HCT116 (cell line): Measurements from ENCODE around the gene TUBA4B. TPM values are rescaled to one million over a fixed set of nuclear protein-coding genes. Genes with fewer than 3 reads are reported as not detected.

Experiments
- ATAC-seq: fragments of 200-7000 bp; cut with Tn5 transposase; 2 replicates; pipeline ENCODE4 v1.9.1; 2020; ENCODE audit warnings: mild to moderate bottlenecking, moderate library complexity
- BruUV-seq: library from RNA; stranded (reverse); fragments of 400-500 nt; replicated peaks from 2 replicates; lab custom pipeline; 2021; lab: Mats Ljungman, UMichigan
- CTCF ChIA-PET: fragments of 300-600 bp; sonication (Branson Sonifier 250); formaldehyde crosslinking; loops from one replicate; lab custom pipeline; 2021; ENCODE audit warnings: antibody characterized with exemption; lab: Charles Lee
- POLR2A ChIA-PET: fragments of 300-600, 350-600 bp; sonication (Branson Sonifier 250); formaldehyde crosslinking; loops from one replicate; lab custom pipeline; 2021; ENCODE audit warnings: antibody characterized with exemption; lab: Charles Lee
- RAD21 ChIA-PET, 2 experiments: fragments of 300-600 bp; sonication (Branson Sonifier 250); formaldehyde crosslinking; loops; one replicate each; lab custom pipeline; 2023; ENCODE audit warnings: low total read pairs in 2 of 2; ENCODE audit not compliant: uncharacterized antibody in 2 of 2, unreplicated experiment in 2 of 2, low non-redundant PET in 1 of 2; lab: Charles Lee
- DNase-seq: peaks from one replicate; pipeline ENCODE4 v3.0.0-alpha.2; 2010; ENCODE audit warnings: low read depth, low spot score
- H2AFZ ChIP-seq: fragments of 200-600 bp; shearing (Covaris generic), sonication (generic); 2 replicates; pipeline ENCODE4 v1.6.1; 2017; ENCODE audit warnings: low read depth, mixed run types, mixed read lengths, antibody characterized with exemption, low read length; ENCODE audit not compliant: poor library complexity, severe bottlenecking
- H3K27ac ChIP-seq: 2 replicates; pipeline ENCODE4 v1.5.1; 2012; ENCODE audit warnings: low read depth, low read length
- H3K27me3 ChIP-seq: fragments of 200-600 bp; sonication (generic); 2 replicates; pipeline ENCODE4 v1.6.1; 2016; ENCODE audit warnings: mixed run types, low read length, mixed read lengths; ENCODE audit not compliant: insufficient read depth
- H3K36me3 ChIP-seq, 2 experiments: fragments of 200-500 bp in 1 of 2; fragments of 200-600 bp in 1 of 2; sonication (Bioruptor generic) in 1 of 2; sonication (generic) in 1 of 2; 2 replicates each; pipeline versions ENCODE4 v1.5.1 to v1.6.1; 2014 to 2016; ENCODE audit warnings: low read length in 2 of 2, inconsistent platforms in 1 of 2, mixed read lengths in 1 of 2, mixed run types in 1 of 2; ENCODE audit not compliant: insufficient read depth in 2 of 2, control insufficient read depth in 1 of 2
- H3K4me1 ChIP-seq, 2 experiments: fragments of 200-600 bp in 1 of 2; sonication (generic) in 1 of 2; 2 replicates each; pipeline versions ENCODE4 v1.5.1 to v1.6.1; 2012 to 2017; ENCODE audit warnings: low read length in 2 of 2, inconsistent platforms in 1 of 2, mild to moderate bottlenecking in 1 of 2, mixed read lengths in 1 of 2, mixed run types in 1 of 2, moderate library complexity in 1 of 2; ENCODE audit not compliant: insufficient read depth in 2 of 2, control insufficient read depth in 1 of 2
- H3K4me2 ChIP-seq: fragments of 200-600 bp; sonication (generic); 2 replicates; pipeline ENCODE4 v1.6.1; 2017; ENCODE audit warnings: mixed run types, low read length, mixed read lengths
- H3K4me3 ChIP-seq, 2 experiments: fragments of 200-600 bp in 1 of 2; sonication (generic) in 1 of 2; replicated peaks in 1 of 2; 2 replicates each; pipeline ENCODE4 v1.5.1; 2011 to 2016; ENCODE audit warnings: low read length in 2 of 2, control low read depth in 1 of 2, low read depth in 1 of 2, mild to moderate bottlenecking in 1 of 2, mixed read lengths in 1 of 2, mixed run types in 1 of 2
- H3K79me2 ChIP-seq: fragments of 200-600 bp; sonication (generic); 2 replicates; pipeline ENCODE4 v1.6.1; 2017; ENCODE audit warnings: mild to moderate bottlenecking, mixed run types, low read length, moderate library complexity, mixed read lengths; ENCODE audit not compliant: insufficient read depth
- H3K9ac ChIP-seq: fragments of 200-600 bp; sonication (generic); 2 replicates; pipeline ENCODE4 v1.6.1; 2016; ENCODE audit warnings: low read length, mixed read lengths
- H3K9me2 ChIP-seq: fragments of 200-600 bp; sonication (generic), shearing (Covaris generic); 2 replicates; pipeline ENCODE4 v1.6.1; 2017; ENCODE audit warnings: mixed run types, mild to moderate bottlenecking, moderate library complexity; ENCODE audit not compliant: insufficient read depth
- H3K9me3 ChIP-seq, 2 experiments: fragments of 200-500 bp in 1 of 2; fragments of 200-600 bp in 1 of 2; sonication (Bioruptor generic) in 1 of 2; sonication (generic) in 1 of 2; 2 replicates each; pipeline ENCODE4 v1.6.1; 2014 to 2017; ENCODE audit warnings: low read length in 2 of 2, mixed read lengths in 2 of 2, inconsistent platforms in 1 of 2, low read depth in 1 of 2, mild to moderate bottlenecking in 1 of 2, mixed run types in 1 of 2, moderate library complexity in 1 of 2; ENCODE audit not compliant: control insufficient read depth in 1 of 2, insufficient read depth in 1 of 2
- H4K20me1 ChIP-seq: fragments of 200-600 bp; sonication (generic), shearing (Covaris generic); 2 replicates; pipeline ENCODE4 v1.6.1; 2017; ENCODE audit warnings: mixed run types, mild to moderate bottlenecking, moderate library complexity; ENCODE audit not compliant: insufficient read depth
- CBX3 ChIP-seq: IDR thresholded peaks from 2 replicates; pipeline ENCODE4 v1.6.1; 2012; ENCODE audit warnings: low read depth
- EGR1 ChIP-seq: IDR thresholded peaks from 2 replicates; pipeline ENCODE4 v1.6.1; 2012; ENCODE audit warnings: low read depth
- EZH2 ChIP-seq: fragments of 200-600 bp; sonication (generic); IDR thresholded peaks from 2 replicates; pipeline ENCODE4 v1.6.1; 2017; ENCODE audit warnings: antibody characterized with exemption, mixed run types
- FOSL1 ChIP-seq: IDR thresholded peaks from 2 replicates; pipeline ENCODE4 v1.6.1; 2012; ENCODE audit warnings: low read depth
- JUND ChIP-seq: IDR thresholded peaks from 2 replicates; pipeline ENCODE4 v1.6.1; 2012
- RAD21 ChIP-seq: IDR thresholded peaks from 2 replicates; pipeline ENCODE4 v1.6.1; 2012; ENCODE audit warnings: low read depth, mild to moderate bottlenecking
- SIN3A ChIP-seq: IDR thresholded peaks from 2 replicates; pipeline ENCODE4 v1.6.1; 2012; ENCODE audit warnings: low read depth
- intact Hi-C: fragments of 100-400 bp; cut with micrococcal nuclease; formaldehyde crosslinking; loops from 2 replicates; pipeline ENCODE4 v1.10.0; 2022
- total RNA-seq: library from RNA; stranded (reverse); gene quantifications from one replicate; pipeline ENCODE4 v1.2.1, GENCODE V29; 2021; ENCODE audit not compliant: unreplicated experiment
- TF ChIP-seq, protein P1 (sequence below): IDR thresholded peaks from 2 replicates; pipeline ENCODE4 v1.6.1; 2012

Gene TUBA4B
- total RNA-seq, 1 experiment from 2014 or later: not detected

- TF ChIP-seq SIN3A: no peak
- no peak for TF ChIP-seq RAD21
- TF ChIP-seq FOSL1: no peak
- no peak for TF ChIP-seq CBX3
- no peak for TF ChIP-seq JUND
Measured at GRCh38 chr2:219296142-219296541, 43.1 kb downstream of the TUBA4B start (continued).

DNA sequence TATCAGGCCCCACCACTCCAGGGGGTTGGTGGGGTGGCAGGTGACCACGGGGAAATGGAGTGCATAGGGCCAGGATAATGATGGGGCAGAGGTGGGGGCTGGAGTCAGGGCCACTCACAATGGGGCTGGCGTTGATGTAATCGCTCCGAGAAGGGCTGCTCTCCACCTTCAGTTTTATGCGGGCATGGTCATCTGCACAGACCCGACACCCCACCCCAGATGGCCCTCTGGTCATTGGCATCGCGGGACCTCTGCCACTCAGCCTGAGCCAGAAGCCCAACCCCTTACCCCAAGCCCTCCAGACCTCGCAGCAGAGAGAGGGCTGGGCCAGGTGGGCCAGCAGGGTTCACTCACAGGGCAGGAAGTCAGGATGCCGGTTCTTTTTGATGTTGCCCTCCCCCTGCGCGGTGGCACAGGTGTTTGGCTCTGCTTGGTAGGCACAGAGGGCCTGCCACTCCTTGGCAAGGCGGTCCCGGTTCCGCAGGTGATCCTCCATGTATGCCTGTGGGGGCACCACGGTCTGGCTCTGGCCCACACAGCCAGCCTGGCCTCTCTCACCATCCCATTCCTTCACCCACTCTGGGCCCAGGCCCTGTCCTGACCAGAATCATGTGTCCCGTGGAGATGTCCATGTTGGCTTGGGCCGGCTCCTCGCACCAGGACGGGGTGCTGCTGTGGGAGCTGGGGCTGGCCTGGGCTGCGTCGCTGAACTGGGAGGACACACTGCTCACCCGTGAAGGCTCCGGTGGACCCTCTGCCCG is 43.8 kb downstream of the TUBA4B start:
- H3K9me3 ChIP-seq: no peaks in the 10 kb centered on the region
- H3K9me2 ChIP-seq: no peaks in the 10 kb centered on the region
- H3K9ac ChIP-seq: no peak overlapping the region
- ChIA-PET CTCF (interaction anchor here (1.8 to 4.5 kb wide), 2 partner anchors 19 to 85 kb away, joined by 3 to 71 read pairs; partner anchors contain the start of gene DNAJB2), RAD21 (no interaction called here), POLR2A (no interaction called here)
- TF ChIP-seq EGR1: no peak
- no peak for TF ChIP-seq EZH2
- TF ChIP-seq, protein P1, sequence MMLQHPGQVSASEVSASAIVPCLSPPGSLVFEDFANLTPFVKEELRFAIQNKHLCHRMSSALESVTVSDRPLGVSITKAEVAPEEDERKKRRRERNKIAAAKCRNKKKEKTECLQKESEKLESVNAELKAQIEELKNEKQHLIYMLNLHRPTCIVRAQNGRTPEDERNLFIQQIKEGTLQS: no peak
- TF ChIP-seq SIN3A: no peak
- H4K20me1 ChIP-seq: no peaks in the 10 kb centered on the region
- no peaks in the 10 kb centered on the region for H3K36me3 ChIP-seq
- H3K79me2 ChIP-seq: no peaks in the 10 kb centered on the region
- H3K27me3 ChIP-seq: peaks cover 15% of the 10 kb centered on the region; the same call in 1 of the 2 replicates
- peaks cover 3 to 17% of the 10 kb centered on the region in 2 experiments; a peak in 3 of 4 replicates for H3K4me1 ChIP-seq
- no TSS peak for BruUV-seq
- ATAC-seq (no peak), DNase-seq (no peak)
- intact Hi-C loops: loop anchor here (5.0 kb wide), 2 partner anchors 70 to 240 kb away; partner anchors contain the start of genes ANKZF1 and ATG9A
- H2AFZ ChIP-seq: no peak overlapping the region
- H3K4me3 ChIP-seq: no peak overlapping the region
- H3K27ac ChIP-seq: no peak overlapping the region
- H3K4me2 ChIP-seq: no peak overlapping the region
